Endothelial cell of umbilical vein (primary cell): ENCODE data around the gene SELENON. TPM values are rescaled to one million over a fixed set of nuclear protein-coding genes. Genes with fewer than 3 reads are reported as not detected.

Experiments
- BruUV-seq: library from RNA; stranded (reverse); fragments of 400-500 nt; replicated peaks from 2 replicates; lab custom pipeline; 2021; lab: Mats Ljungman, UMichigan
- CTCF ChIA-PET: fragments of 300-600, 350-600 bp; sonication (Branson Sonifier 250); formaldehyde crosslinking; loops from one replicate; lab custom pipeline; 2021; ENCODE audit warnings: antibody characterized with exemption, inconsistent platforms; lab: Charles Lee
- POLR2A ChIA-PET: fragments of 300-600, 350-600 bp; sonication (Branson Sonifier 250); formaldehyde crosslinking; loops from one replicate; lab custom pipeline; 2021; ENCODE audit warnings: antibody characterized with exemption, inconsistent platforms; lab: Charles Lee
- DNase-seq: peaks from one replicate; pipeline ENCODE4 v3.0.0-alpha.2; 2011; ENCODE audit warnings: low read depth, low spot score
- FAIRE-seq: peaks from 2 replicates; lab custom pipeline; 2011; peaks lifted over from hg19 to GRCh38; lab: Jason Lieb, UNC
- H2AFZ ChIP-seq: 2 replicates; pipeline ENCODE4 v1.6.0; 2012; ENCODE audit warnings: low read depth, low read length, control low read depth, inconsistent platforms
- H3K27ac ChIP-seq: 2 replicates; pipeline ENCODE4 v1.5.1; 2011; ENCODE audit warnings: low read depth, mild to moderate bottlenecking, control low read depth, low read length, moderate library complexity; ENCODE audit not compliant: insufficient read depth
- H3K27me3 ChIP-seq, 2 experiments: 2 replicates each; pipeline versions ENCODE4 v1.6.0 to v1.6.1; 2011; ENCODE audit warnings: low read length in 2 of 2, mixed read lengths in 1 of 2; ENCODE audit not compliant: control insufficient read depth in 2 of 2, insufficient read depth in 2 of 2
- H3K36me3 ChIP-seq, 2 experiments: 2 replicates in 1 of 2; 3 replicates in 1 of 2; pipeline ENCODE4 v1.5.1; 2011; ENCODE audit warnings: low read length in 2 of 2, mild to moderate bottlenecking in 1 of 2, moderate library complexity in 1 of 2; ENCODE audit not compliant: control insufficient read depth in 2 of 2, insufficient read depth in 2 of 2; ENCODE audit errors: extremely low read depth in 1 of 2
- H3K4me1 ChIP-seq: 3 replicates; pipeline ENCODE4 v1.5.1; 2011; ENCODE audit warnings: mild to moderate bottlenecking, low read length; ENCODE audit not compliant: control insufficient read depth, insufficient read depth; ENCODE audit errors: extremely low read depth
- H3K4me2 ChIP-seq: 2 replicates; pipeline ENCODE4 v1.6.1; 2011; ENCODE audit warnings: low read length, control low read depth, mixed read lengths; ENCODE audit not compliant: insufficient read depth
- H3K4me3 ChIP-seq, 3 experiments: fragments of 200-600 bp in 1 of 3; sonication (generic), shearing (Covaris generic) in 1 of 3; replicated peaks in 1 of 3; 2 replicates each; pipeline ENCODE4 v1.5.1; 2011 to 2016; ENCODE audit warnings: control low read depth in 3 of 3, low read length in 3 of 3, mild to moderate bottlenecking in 2 of 3, inconsistent platforms in 1 of 3, low read depth in 1 of 3, moderate library complexity in 1 of 3; ENCODE audit not compliant: insufficient read depth in 1 of 3
- H3K79me2 ChIP-seq: 2 replicates; pipeline ENCODE4 v1.6.0; 2012; ENCODE audit warnings: low read length, inconsistent platforms; ENCODE audit not compliant: control insufficient read depth, insufficient read depth
- H3K9ac ChIP-seq: replicated peaks from 2 replicates; pipeline ENCODE3; 2011; ENCODE audit warnings: low read length, control low read depth; ENCODE audit not compliant: insufficient read depth; ENCODE audit errors: extremely low read depth
- H3K9me1 ChIP-seq: replicated peaks from 3 replicates; pipeline ENCODE4 v1.6.0; 2011; ENCODE audit warnings: mild to moderate bottlenecking, low read length; ENCODE audit not compliant: control insufficient read depth, insufficient read depth; ENCODE audit errors: extremely low read depth
- H3K9me3 ChIP-seq: replicated peaks from 2 replicates; pipeline ENCODE4 v1.5.1; 2012; ENCODE audit warnings: low read length, inconsistent platforms; ENCODE audit not compliant: control insufficient read depth, insufficient read depth
- H4K20me1 ChIP-seq: replicated peaks from 2 replicates; pipeline ENCODE3; 2011; ENCODE audit warnings: mild to moderate bottlenecking, low read length; ENCODE audit not compliant: control insufficient read depth, insufficient read depth; ENCODE audit errors: extremely low read depth
- EZH2 ChIP-seq: IDR thresholded peaks from 2 replicates; pipeline ENCODE4 v1.6.1; 2012; ENCODE audit warnings: borderline replicate concordance, low read depth, mild to moderate bottlenecking, moderate library complexity, low read length, inconsistent platforms; ENCODE audit not compliant: severe bottlenecking
- FOS ChIP-seq: IDR thresholded peaks from 2 replicates; pipeline ENCODE4 v1.6.1; 2011; ENCODE audit warnings: mild to moderate bottlenecking, low read length, moderate library complexity, borderline replicate concordance; ENCODE audit not compliant: insufficient read depth
- GATA2 ChIP-seq: IDR thresholded peaks from 2 replicates; pipeline ENCODE4 v1.7.0; 2011; ENCODE audit warnings: low read depth, mild to moderate bottlenecking, moderate library complexity, mixed read lengths, low read length; ENCODE audit not compliant: insufficient read length, insufficient read depth
- JUN ChIP-seq: IDR thresholded peaks from 2 replicates; pipeline ENCODE4 v1.6.1; 2011; ENCODE audit warnings: borderline replicate concordance, low read depth; ENCODE audit not compliant: insufficient read length, insufficient read depth
- MYC ChIP-seq: IDR thresholded peaks from one replicate; pipeline ENCODE4 v1.6.1; 2011; ENCODE audit warnings: mild to moderate bottlenecking, low read depth, low read length
- POLR2A ChIP-seq: IDR thresholded peaks from 2 replicates; pipeline ENCODE4 v1.6.1; 2012; ENCODE audit warnings: low read depth, mild to moderate bottlenecking, control low read depth, low read length
- POLR2AphosphoS5 ChIP-seq: IDR thresholded peaks from 2 replicates; pipeline ENCODE4 v1.6.1; 2012; ENCODE audit warnings: low read depth, mild to moderate bottlenecking, control low read depth, low read length, moderate library complexity; ENCODE audit not compliant: insufficient read depth
- dilution Hi-C: fragments of 300-500 bp; cut with MboI; formaldehyde crosslinking; loops from one replicate; pipeline ENCODE4 v1.15.0; 2019; ENCODE audit warnings: low sequenced_read_pairs; ENCODE audit not compliant: extremely low pct_ligation_motif_present
- intact Hi-C: fragments of 100-400 bp; cut with micrococcal nuclease; formaldehyde crosslinking; loops from one replicate; pipeline ENCODE4 v1.10.0; 2022
- polyA plus RNA-seq, 4 experiments: library from polyadenylated mRNA; depleted of rRNA in 3 of 4; stranded (reverse) in 3 of 4; unstranded in 1 of 4; fragments of >200 nt; gene quantifications; 2 replicates each; pipeline versions ENCODE4 v1.2.1 to v1.2.3, GENCODE V29; 2011 to 2012; ENCODE audit warnings: missing spikeins in 1 of 4
- total RNA-seq: library from RNA; stranded (reverse); gene quantifications from 2 replicates; pipeline ENCODE4 v1.2.3, GENCODE V29; 2021
- TF ChIP-seq, protein P1 (sequence below), 2 donors: IDR thresholded peaks; 1 replicate in 1 of 2; 2 replicates in 1 of 2; pipeline ENCODE4 v1.5.1; 2011; ENCODE audit warnings: low read length in 2 of 2, mild to moderate bottlenecking in 2 of 2, moderate library complexity in 2 of 2, control low read depth in 1 of 2, inconsistent platforms in 1 of 2, low read depth in 1 of 2; ENCODE audit not compliant: insufficient read depth in 1 of 2; ENCODE audit errors: extremely low read depth in 1 of 2
- TF ChIP-seq, protein P2 (sequence below): IDR thresholded peaks from 2 replicates; pipeline ENCODE4 v1.6.1; 2011; ENCODE audit not compliant: insufficient read depth, insufficient read length

Gene SELENON
- total and polyA plus RNA-seq, 2 donors (not counting 3 experiments of a cell fraction or from before 2014, with no cell fraction given), result 117 to 182 TPM

DNA sequence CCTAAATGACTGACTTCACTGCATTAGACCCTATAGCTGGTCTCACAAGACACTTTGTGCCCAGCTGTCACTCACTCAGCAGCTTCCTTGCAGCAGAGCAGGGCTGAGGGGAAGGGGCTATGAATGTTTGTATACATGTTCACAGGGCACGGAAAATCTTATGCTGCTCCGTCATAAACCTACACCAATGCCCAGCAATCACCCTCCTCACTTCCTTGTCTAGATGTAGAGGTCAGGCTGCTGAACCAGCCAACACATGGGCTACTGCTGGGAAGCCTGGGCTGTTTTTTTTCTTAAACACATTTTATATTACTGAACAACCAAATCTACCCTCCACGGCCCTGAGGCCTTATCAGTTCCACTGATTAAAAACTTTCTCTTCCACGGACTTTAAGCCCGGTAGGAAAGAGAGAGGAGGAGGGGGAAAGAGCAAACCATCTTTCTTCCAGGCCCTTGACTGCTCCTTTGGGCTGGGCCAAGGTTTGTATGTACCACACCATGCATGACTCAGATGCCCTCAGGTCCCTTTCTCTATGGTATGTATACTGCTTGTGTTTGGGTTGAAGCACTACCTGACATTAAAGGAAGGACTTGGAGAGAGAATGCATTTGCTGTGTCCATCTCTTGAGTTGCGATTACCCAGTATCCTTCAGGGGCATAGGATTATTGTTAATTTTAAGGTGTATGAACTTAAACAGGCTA lies 32.5 kb downstream of the SELENON start:
- intact Hi-C loops, result no loop called here
- H3K9me3 ChIP-seq, result no peaks in the 10 kb centered on the region
- no peaks in the 10 kb centered on the region for H3K79me2 ChIP-seq
- dilution Hi-C loops, result no loop called here
- TF ChIP-seq GATA2 (no peak), MYC (no peak), POLR2A (no peak), EZH2 (no peak), JUN (no peak), FOS (no peak), POLR2AphosphoS5 (no peak)
- TF ChIP-seq, protein P1, sequence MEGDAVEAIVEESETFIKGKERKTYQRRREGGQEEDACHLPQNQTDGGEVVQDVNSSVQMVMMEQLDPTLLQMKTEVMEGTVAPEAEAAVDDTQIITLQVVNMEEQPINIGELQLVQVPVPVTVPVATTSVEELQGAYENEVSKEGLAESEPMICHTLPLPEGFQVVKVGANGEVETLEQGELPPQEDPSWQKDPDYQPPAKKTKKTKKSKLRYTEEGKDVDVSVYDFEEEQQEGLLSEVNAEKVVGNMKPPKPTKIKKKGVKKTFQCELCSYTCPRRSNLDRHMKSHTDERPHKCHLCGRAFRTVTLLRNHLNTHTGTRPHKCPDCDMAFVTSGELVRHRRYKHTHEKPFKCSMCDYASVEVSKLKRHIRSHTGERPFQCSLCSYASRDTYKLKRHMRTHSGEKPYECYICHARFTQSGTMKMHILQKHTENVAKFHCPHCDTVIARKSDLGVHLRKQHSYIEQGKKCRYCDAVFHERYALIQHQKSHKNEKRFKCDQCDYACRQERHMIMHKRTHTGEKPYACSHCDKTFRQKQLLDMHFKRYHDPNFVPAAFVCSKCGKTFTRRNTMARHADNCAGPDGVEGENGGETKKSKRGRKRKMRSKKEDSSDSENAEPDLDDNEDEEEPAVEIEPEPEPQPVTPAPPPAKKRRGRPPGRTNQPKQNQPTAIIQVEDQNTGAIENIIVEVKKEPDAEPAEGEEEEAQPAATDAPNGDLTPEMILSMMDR (IDR thresholded peaks at IDR 0.05; ENCODE audit: extremely low read depth in 1 of 2, insufficient read depth in 1 of 2, low read depth in 1 of 2, low read length in 2 of 2), result no peak
- TF ChIP-seq, protein P2, sequence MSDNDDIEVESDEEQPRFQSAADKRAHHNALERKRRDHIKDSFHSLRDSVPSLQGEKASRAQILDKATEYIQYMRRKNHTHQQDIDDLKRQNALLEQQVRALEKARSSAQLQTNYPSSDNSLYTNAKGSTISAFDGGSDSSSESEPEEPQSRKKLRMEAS, result no peak
- H2AFZ ChIP-seq, result no peak overlapping the region
- no peak for FAIRE-seq
- no peak overlapping the region for H3K27ac ChIP-seq
- no peak for DNase-seq
- POLR2A ChIA-PET, result interaction anchor here (0.6 kb wide), 1 partner anchor 11 kb away, joined by 3 read pairs; no protein-coding TSS in a partner anchor
- H4K20me1 ChIP-seq, result no peaks in the 10 kb centered on the region
- H3K9ac ChIP-seq, result no peak overlapping the region
- H3K4me1 ChIP-seq, result peaks cover 5% of the 10 kb centered on the region
- no peaks in the 10 kb centered on the region for H3K27me3 ChIP-seq
- no peak overlapping the region for H3K4me3 ChIP-seq
- no TSS peak for BruUV-seq
- no peak overlapping the region for H3K4me2 ChIP-seq
- CTCF ChIA-PET, result interaction anchor here (1.5 to 1.6 kb wide), 2 partner anchors 14 to 63 kb away, joined by 3 read pairs; no protein-coding TSS in a partner anchor
- H3K9me1 ChIP-seq, result no peaks in the 10 kb centered on the region
- H3K36me3 ChIP-seq, result peaks cover 15 to 23% of the 10 kb centered on the region in 2 experiments
